HG03432 (cell line): Measurements from ENCODE around the gene HSFX4.
"Not testable (repeated sequence)": the region's sequence is repeated elsewhere in the genome, so short reads cannot be mapped to it uniquely, and the experiment has no call there.

Source experiments
- ATAC-seq: cut with Tn5 transposase; IDR thresholded peaks from one replicate; pipeline ENCODE4 v1.9.1; 2021; ENCODE audit warnings: mild to moderate bottlenecking, moderate library complexity; ENCODE audit not compliant: unreplicated experiment

HSFX4 gene

GRCh38 chrX:149929400-149929799 lies at the start of gene HSFX4:
Gene HSFX4, plus strand, starts transcription at chrX:149929573. Its CDS starts 72 bp downstream, at chrX:149929645.
- ATAC-seq: not testable (repeated sequence)

- ATAC-seq: no peak
Measured at GRCh38 chrX:149881081-149881711, 48.2 kb upstream of the HSFX4 start, which contains the start of gene MAGEA8. Gene MAGEA8, plus strand, starts transcription at chrX:149881183. Its CDS starts 3,090 bp downstream, at chrX:149884273.

DNA sequence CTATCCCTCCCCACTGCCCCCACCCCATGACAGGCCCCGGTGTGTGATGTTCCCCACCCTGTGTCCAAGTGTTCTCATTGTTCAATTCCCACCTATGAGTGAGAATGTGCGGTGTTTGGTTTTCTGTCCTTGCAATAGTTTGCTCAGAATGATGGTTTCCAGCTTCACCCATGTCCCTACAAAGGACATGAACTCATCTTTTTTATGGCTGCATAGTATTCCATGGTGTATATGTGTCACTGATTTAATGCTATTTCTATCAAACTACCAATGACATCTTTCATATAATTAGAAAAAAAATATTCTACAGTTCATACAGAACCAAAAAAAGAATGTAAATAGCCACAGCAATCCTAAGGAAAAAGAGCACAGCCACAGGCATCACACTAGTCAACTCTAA lies 38.5 kb upstream of the HSFX4 start:
- not testable (repeated sequence) for ATAC-seq

- no peak for ATAC-seq
Measured at GRCh38 chrX:149898554-149898953, 30.8 kb upstream of the HSFX4 start.

- ATAC-seq: peak; percentile 86
Measured at GRCh38 chrX:149903889-149904748, 25.3 kb upstream of the HSFX4 start.

DNA sequence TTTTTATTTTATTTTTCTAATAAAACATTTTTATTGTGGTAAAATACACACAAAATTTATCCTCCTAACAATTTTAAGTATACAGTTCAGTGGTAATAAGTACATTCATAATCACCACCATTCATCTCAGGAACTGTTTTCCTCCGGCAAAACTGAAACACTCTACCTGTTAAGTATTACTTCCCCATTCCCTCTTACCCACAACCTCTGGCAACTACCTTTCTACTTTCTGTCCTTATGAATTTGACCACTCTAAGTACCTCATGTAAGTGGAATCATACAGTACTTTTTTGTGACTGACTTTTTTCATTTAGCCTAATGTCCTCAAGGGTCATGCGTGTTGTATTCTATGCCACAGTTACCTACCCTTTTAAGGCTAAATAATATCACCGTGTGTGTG lies 21.1 kb upstream of the HSFX4 start:
- peak; percentile 70 for ATAC-seq

DNA sequence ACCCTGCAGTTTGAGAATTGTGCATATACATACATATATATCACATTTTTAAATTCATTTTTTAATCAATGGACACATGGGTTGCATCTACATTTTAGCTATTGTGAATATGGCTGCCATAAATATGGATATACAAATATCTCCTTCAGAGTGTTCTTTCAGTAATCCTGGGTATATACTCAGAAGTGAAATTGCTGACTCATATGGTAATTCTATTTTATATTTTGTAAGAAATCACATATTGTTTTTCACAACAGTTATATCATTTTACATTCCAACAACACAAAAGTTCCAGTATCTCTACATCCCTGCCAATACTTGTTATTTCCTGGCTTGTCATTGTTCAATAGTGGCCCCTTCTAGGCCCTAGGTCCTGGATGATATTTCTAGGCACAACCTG lies 20.6 kb upstream of the HSFX4 start:
- no peak for ATAC-seq

DNA sequence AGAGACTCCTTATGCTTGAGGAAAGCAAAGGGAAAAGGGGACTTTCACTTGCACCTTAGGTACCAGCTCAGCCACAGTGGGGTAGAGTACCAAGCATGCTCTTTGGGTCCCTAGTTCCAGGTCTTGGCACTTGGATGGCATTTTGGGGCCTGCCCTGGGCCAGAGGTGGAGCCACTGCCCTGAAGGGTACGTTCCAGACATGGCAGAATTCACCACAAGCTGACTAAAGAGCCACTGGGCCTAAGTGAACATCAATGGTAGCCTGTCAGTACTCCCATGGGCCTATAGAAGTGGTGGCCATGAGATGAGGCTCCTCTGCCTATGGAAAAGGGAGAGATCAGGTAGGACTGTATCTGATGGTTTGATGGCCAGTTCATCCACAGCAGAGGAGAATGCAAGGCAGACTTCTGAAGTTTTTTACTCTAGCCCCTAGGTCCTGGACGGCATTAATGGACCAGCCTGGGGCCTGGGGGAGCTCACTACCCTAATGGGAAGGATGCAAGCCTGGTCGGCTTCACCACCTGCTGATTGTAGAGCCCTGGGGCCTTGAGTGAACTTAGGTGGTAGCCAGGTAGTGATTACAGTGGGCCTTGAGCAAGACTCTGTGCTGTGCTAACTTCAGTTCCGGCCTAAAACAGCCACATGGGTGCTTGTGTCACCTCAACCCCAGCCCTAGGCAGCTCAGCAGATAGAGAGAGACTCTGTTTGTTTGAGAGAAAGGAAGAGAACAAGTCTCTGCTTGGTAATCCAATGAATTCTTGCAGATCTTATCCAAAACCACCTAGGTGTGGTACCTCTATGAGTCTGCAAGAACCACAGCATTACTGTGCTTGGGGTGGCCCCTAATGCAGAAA lies 19.8 kb upstream of the HSFX4 start:
- ATAC-seq: no peak

DNA sequence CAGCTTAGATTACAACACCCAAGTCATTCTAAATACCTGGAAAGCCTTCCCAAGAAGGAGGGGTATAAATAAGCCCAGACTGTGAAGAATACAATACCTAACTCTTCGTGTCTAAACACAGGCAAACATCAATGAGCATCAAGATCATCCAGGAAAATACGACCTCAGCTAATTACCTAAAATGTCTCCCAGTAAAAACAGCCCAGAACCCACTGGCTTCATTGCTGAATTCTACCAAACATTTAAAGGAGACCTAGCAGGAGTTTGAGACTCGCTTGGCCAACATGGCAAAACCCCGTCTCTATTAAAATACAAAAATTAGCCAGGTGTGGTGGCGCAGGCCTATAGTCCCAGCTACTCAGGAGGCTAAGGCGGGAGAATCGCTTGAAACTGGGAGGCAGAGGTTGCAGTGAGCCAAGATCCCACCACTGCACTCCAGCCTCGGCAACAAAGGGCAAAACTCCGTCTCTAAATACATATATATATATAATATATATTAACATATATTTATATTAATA lies 19.1 kb upstream of the HSFX4 start:
- ATAC-seq: no peak

GRCh38 chrX:149916745-149917392 lies 12.5 kb upstream of the HSFX4 start:
- peak; percentile 93 for ATAC-seq

- ATAC-seq: not testable (repeated sequence)
Measured at GRCh38 chrX:149923836-149924235, 5.5 kb upstream of the HSFX4 start.

GRCh38 chrX:149924434-149924833 lies 4.9 kb upstream of the HSFX4 start:
- not testable (repeated sequence) for ATAC-seq

- ATAC-seq: peak; percentile 62
Measured at GRCh38 chrX:149927245-149927963, 2.0 kb upstream of the HSFX4 start.

GRCh38 chrX:149927964-149928258 lies 1.5 kb upstream of the HSFX4 start:
- peak; percentile 64 for ATAC-seq

- not testable (repeated sequence) for ATAC-seq
Measured at GRCh38 chrX:149928635-149929034, 738 bp upstream of the HSFX4 start.

GRCh38 chrX:149931355-149931754 lies 2.0 kb downstream of the HSFX4 start:
- ATAC-seq: not testable (repeated sequence)

DNA sequence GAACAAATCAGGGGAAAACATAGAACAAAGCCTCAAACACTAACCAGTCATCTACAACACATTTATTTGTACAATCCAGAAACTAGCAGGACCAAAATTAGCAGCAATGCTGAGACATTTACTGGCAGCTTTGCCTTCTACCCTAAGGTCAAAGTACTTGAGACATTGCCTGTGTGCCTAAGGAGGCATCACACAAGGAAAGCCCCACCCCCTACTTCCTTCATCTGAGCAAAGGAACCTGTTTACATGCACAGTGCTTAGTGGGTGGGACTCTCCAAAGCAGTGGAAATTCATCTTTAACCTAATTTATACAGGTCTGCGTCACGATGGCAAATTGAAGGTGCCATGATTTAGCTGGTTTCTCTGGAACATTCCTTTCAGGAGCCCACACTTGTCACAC lies 2.8 kb downstream of the HSFX4 start:
- ATAC-seq: not testable (repeated sequence)

DNA sequence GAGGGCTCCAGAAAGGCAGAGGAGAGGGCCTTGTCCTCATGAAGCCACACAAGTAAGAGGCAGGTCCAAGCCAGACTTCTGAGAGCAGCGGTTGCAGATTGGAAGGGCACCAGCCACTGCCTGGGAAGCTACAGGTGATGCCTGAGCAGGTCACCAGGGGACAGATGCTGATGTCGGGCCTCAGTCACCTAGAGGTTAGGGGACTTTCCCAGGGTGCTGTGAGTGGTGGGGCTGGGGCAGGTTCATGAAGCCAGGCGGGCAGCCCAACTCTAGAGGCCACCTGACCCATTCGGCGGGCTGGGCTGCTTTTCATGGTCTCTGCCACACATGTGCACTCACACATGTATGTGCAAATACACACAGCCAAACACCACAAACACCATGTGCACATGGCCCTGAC lies 3.6 kb downstream of the HSFX4 start:
- not testable (repeated sequence) for ATAC-seq

- not testable (repeated sequence) for ATAC-seq
Measured at GRCh38 chrX:149933547-149933946, 4.2 kb downstream of the HSFX4 start.

GRCh38 chrX:149937328-149937727 lies 8.0 kb downstream of the HSFX4 start:
- ATAC-seq: not testable (repeated sequence)
